HG03066 (cell line): ENCODE results near the gene CLEC17A.
"Not testable (repeated sequence)": the region's sequence is repeated elsewhere in the genome, so short reads cannot be mapped to it uniquely, and the experiment has no call there.

ENCODE experiments used
- ATAC-seq: cut with Tn5 transposase; IDR thresholded peaks from one replicate; pipeline ENCODE4 v1.9.1; 2021; ENCODE audit warnings: low read depth; ENCODE audit not compliant: unreplicated experiment

The CLEC17A gene

GRCh38 chr19:14582894-14583340, at the start of gene CLEC17A:
Gene CLEC17A (plus strand): TSS chr19:14583084. CDS start chr19:14583161, 77 bp downstream.
- no peak for ATAC-seq

GRCh38 chr19:14533450-14533849, 49.4 kb upstream of the CLEC17A start:
- no peak for ATAC-seq

GRCh38 chr19:14536926-14537692, 45.8 kb upstream of the CLEC17A start:
- ATAC-seq = no peak

- no peak for ATAC-seq
Observed at GRCh38 chr19:14540741-14541525, 42.0 kb upstream of the CLEC17A start.

GRCh38 chr19:14541979-14542378, 40.9 kb upstream of the CLEC17A start:
- ATAC-seq = not testable (repeated sequence)

- no peak for ATAC-seq
Observed at GRCh38 chr19:14542711-14543328, 40.1 kb upstream of the CLEC17A start.

- no peak for ATAC-seq
Observed at GRCh38 chr19:14544047-14544446, 38.8 kb upstream of the CLEC17A start.

- ATAC-seq = no peak
Observed at GRCh38 chr19:14544977-14545715, 37.7 kb upstream of the CLEC17A start.

GRCh38 chr19:14545716-14546082, 37.2 kb upstream of the CLEC17A start:
- ATAC-seq = no peak

- no peak for ATAC-seq
Observed at GRCh38 chr19:14550201-14550754, 32.6 kb upstream of the CLEC17A start.

- ATAC-seq = not testable (repeated sequence)
Observed at GRCh38 chr19:14551134-14552005, 31.5 kb upstream of the CLEC17A start.

- not testable (repeated sequence) for ATAC-seq
Observed at GRCh38 chr19:14552006-14552360, 30.9 kb upstream of the CLEC17A start.

GRCh38 chr19:14553042-14553938, 29.6 kb upstream of the CLEC17A start:
- ATAC-seq = no peak

GRCh38 chr19:14553939-14554243, 29.0 kb upstream of the CLEC17A start:
- ATAC-seq = no peak

- ATAC-seq = no peak
Observed at GRCh38 chr19:14554382-14554812, 28.5 kb upstream of the CLEC17A start.

GRCh38 chr19:14555918-14556661, 26.8 kb upstream of the CLEC17A start:
- peak; percentile 17 for ATAC-seq

GRCh38 chr19:14556662-14557188, 26.2 kb upstream of the CLEC17A start:
- ATAC-seq = peak; percentile 68
